ENCODE results near the gene SPSB1. TPM values are rescaled to one million over a fixed set of nuclear protein-coding genes. Genes with fewer than 3 reads are reported as not detected.

SPSB1 gene
- total RNA-seq, 1 experiment from 2014 or later, result 2.9 TPM

DNA sequence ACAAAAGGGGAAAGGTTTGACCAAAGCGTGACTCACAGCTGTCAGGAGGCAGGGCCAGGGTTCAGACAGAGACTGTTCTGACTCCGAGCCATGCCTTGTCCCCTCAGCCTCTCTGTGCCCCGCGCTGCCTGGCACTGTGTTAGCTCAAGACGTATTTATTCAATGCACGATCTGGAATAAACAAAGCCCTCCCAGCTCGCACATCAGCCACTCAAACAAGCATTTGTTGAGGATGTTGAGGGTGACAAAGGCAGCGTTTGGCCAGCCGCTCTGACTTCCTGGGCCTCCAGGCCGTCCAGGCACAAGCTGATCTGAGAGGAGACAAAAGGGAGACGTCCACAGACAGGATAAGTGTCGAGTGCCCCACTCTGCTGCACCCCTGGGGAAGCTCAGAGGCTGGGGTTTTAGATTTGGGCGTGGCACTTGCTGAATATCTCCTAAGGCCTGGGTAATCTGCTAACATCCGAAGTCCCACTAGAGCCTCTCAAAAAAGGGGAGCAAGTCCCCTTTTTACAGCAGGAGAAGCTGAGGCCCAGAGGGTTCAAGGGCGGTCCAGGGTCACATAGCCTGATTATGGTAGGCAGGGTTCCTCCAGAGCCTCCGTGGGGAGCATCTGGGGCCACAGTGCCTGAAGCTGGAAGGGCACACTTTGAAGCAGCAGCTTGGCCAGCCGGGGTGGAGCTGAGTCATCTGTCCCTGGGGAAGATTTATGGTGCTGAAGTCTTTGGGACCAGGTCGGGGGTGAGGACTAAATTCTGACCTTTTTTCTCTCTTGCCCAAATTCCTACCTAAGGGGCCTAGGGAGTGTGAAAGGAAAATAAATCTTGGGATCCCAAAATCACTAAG, 95.9 kb downstream of the SPSB1 start:
- no peaks in the 10 kb centered on the region for H3K36me3 Mint-ChIP-seq (ENCODE audit: insufficient read depth in 1 of 3, low read depth in 3 of 3)
- H3K79me1 ChIP-seq (ENCODE audit: insufficient read depth, low read depth, low read length, poor library complexity, severe bottlenecking), result no peaks in the 10 kb centered on the region
- no peaks in the 10 kb centered on the region for H3K27me3 ChIP-seq (ENCODE audit: insufficient read depth, low read length)
- H3K4me2 ChIP-seq (ENCODE audit: insufficient read depth, insufficient read length, low read length), result no peak overlapping the region
- no peak overlapping the region for H4K91ac ChIP-seq (ENCODE audit: insufficient read length, low read depth, low read length)
- H3K9ac ChIP-seq (ENCODE audit: extremely low read depth, insufficient read length, low read length), result no peak overlapping the region
- TF ChIP-seq, protein P1, sequence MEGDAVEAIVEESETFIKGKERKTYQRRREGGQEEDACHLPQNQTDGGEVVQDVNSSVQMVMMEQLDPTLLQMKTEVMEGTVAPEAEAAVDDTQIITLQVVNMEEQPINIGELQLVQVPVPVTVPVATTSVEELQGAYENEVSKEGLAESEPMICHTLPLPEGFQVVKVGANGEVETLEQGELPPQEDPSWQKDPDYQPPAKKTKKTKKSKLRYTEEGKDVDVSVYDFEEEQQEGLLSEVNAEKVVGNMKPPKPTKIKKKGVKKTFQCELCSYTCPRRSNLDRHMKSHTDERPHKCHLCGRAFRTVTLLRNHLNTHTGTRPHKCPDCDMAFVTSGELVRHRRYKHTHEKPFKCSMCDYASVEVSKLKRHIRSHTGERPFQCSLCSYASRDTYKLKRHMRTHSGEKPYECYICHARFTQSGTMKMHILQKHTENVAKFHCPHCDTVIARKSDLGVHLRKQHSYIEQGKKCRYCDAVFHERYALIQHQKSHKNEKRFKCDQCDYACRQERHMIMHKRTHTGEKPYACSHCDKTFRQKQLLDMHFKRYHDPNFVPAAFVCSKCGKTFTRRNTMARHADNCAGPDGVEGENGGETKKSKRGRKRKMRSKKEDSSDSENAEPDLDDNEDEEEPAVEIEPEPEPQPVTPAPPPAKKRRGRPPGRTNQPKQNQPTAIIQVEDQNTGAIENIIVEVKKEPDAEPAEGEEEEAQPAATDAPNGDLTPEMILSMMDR (conservative IDR thresholded peaks at IDR 0.05), result no peak
- H3K27ac Mint-ChIP-seq, result peak overlapping the region in 1 of 3 experiments; percentile 34; a peak in 2 of 7 replicates
- H3K27ac ChIP-seq (ENCODE audit: insufficient read length, low read depth, low read length), result no peak overlapping the region
- DNase-seq, result no peak
- H4K5ac ChIP-seq (ENCODE audit: insufficient read length, low read depth, low read length), result no peak overlapping the region
- H2BK120ac ChIP-seq (ENCODE audit: low read depth, low read length, poor library complexity, severe bottlenecking), result no peak overlapping the region
- no peaks in the 10 kb centered on the region for H3K79me2 ChIP-seq (ENCODE audit: insufficient read depth, low read length)
- no peak overlapping the region for H3K56ac ChIP-seq (ENCODE audit: insufficient read length, low read depth, low read length)
- H3K27me3 Mint-ChIP-seq (ENCODE audit: low read depth), result peaks cover 4% of the 10 kb centered on the region
- no peak overlapping the region for H2AFZ ChIP-seq (ENCODE audit: low read length)
- H3K9me3 Mint-ChIP-seq, result no peaks in the 10 kb centered on the region; a peak in 1 of 5 replicates
- H4K20me1 ChIP-seq (ENCODE audit: control insufficient read depth, insufficient read depth, insufficient read length), result no peaks in the 10 kb centered on the region
- H4K8ac ChIP-seq (replicated peaks; ENCODE audit: insufficient read length, low read depth, low read length), result no peak overlapping the region
- no peak overlapping the region for H2BK12ac ChIP-seq (ENCODE audit: insufficient read length, low read depth, low read length)
- H3K23me2 ChIP-seq (ENCODE audit: insufficient read length, low read depth, low read length, poor library complexity, severe bottlenecking), result no peaks in the 10 kb centered on the region
- no peak overlapping the region for H3K4me3 Mint-ChIP-seq
- H2BK5ac ChIP-seq (ENCODE audit: insufficient read length, low read length), result no peak overlapping the region
- no peaks in the 10 kb centered on the region for H3K9me3 ChIP-seq (ENCODE audit: control insufficient read depth, low read depth, low read length)
- no peak overlapping the region for H3K4ac ChIP-seq (ENCODE audit: low read depth, low read length)
- WGBS (ENCODE audit: extremely low coverage, insufficient read length, low lambda C conversion rate), result no CpG with 5 or more reads among the region's 18 CpGs
- no peaks in the 10 kb centered on the region; the same call in 1 of the 2 replicates for H3K4me1 ChIP-seq (ENCODE audit: insufficient read depth, low read length)
- H3K4me1 Mint-ChIP-seq, result peaks cover 4 to 11% of the 10 kb centered on the region in 2 experiments
- H3K23ac ChIP-seq (ENCODE audit: insufficient read length, low read depth, low read length), result no peak overlapping the region
- no peak overlapping the region for H2BK20ac ChIP-seq (ENCODE audit: low read depth, low read length, poor library complexity, severe bottlenecking)
- H3K18ac ChIP-seq (ENCODE audit: insufficient read length, low read depth, low read length), result no peak overlapping the region
- no peak overlapping the region for H2AK5ac ChIP-seq (ENCODE audit: insufficient read length, low read length)
- no peak overlapping the region for H2BK15ac ChIP-seq (ENCODE audit: low read depth, low read length)
- no peak overlapping the region; the same call in 1 of the 2 replicates for H3K14ac ChIP-seq (ENCODE audit: insufficient read depth, low read length)
- H3T11ph ChIP-seq (ENCODE audit: low read length), result no peak overlapping the region

Data from H9 (cell line).